HepG2 (cell line): ENCODE data around the gene SCART1. TPM values are rescaled to one million over a fixed set of nuclear protein-coding genes. Genes with fewer than 3 reads are reported as not detected.

Experiments used
- ATAC-seq: fragments of 200-7000 bp; cut with Tn5 transposase; 3 replicates; pipeline ENCODE4 v1.9.1; 2020; ENCODE audit warnings: mild to moderate bottlenecking, moderate library complexity
- BruUV-seq: library from RNA; stranded (reverse); fragments of 400-500 nt; replicated peaks from 2 replicates; lab custom pipeline; 2021; lab: Mats Ljungman, UMichigan
- CTCF ChIA-PET: fragments of 300-600 bp; formaldehyde crosslinking; extraction: SDS; loops from one replicate; lab custom pipeline; 2021; ENCODE audit warnings: low total read pairs, inconsistent platforms, low intra/inter-chr PET ratio; lab: Yijun Ruan, JAX
- POLR2A ChIA-PET: fragments of 350-600 bp; sonication (Branson Sonifier 250); formaldehyde crosslinking; loops from one replicate; lab custom pipeline; 2020; ENCODE audit warnings: antibody characterized with exemption, inconsistent platforms; lab: Yijun Ruan, JAX
- DNase-seq: peaks from one replicate; pipeline ENCODE4 v3.0.0-alpha.2; 2015; ENCODE audit warnings: low spot score
- FAIRE-seq: peaks from 3 replicates; lab custom pipeline; 2011; peaks lifted over from hg19 to GRCh38; lab: Jason Lieb, UNC
- H2AFZ ChIP-seq: one replicate; pipeline ENCODE4 v1.6.1; 2011; ENCODE audit warnings: low read length, inconsistent platforms
- H3K27ac ChIP-seq: fragments of 300-600 bp; 3 replicates; pipeline ENCODE4 v1.8.0; 2011; ENCODE audit warnings: mixed run types, mild to moderate bottlenecking, mixed read lengths, low read length, inconsistent platforms; ENCODE audit not compliant: insufficient read depth; ENCODE audit errors: extremely low read length
- H3K27me3 ChIP-seq, 2 experiments: fragments of 200-600 bp in 1 of 2; 2 replicates in 1 of 2; 3 replicates in 1 of 2; pipeline versions ENCODE4 v1.6.0 to v1.8.0; 2011; ENCODE audit warnings: low read length in 2 of 2, mild to moderate bottlenecking in 2 of 2, moderate library complexity in 2 of 2, inconsistent platforms in 1 of 2; ENCODE audit not compliant: insufficient read depth in 2 of 2, control insufficient read depth in 1 of 2
- H3K36me3 ChIP-seq, 2 experiments: fragments of 200-600 bp in 1 of 2; replicated peaks in 1 of 2; 2 replicates in 1 of 2; 3 replicates in 1 of 2; pipeline versions ENCODE4 v1.5.1 to v1.8.0; 2011; ENCODE audit warnings: low read length in 2 of 2, inconsistent platforms in 1 of 2; ENCODE audit not compliant: insufficient read depth in 2 of 2, control insufficient read depth in 1 of 2
- H3K4me1 ChIP-seq: 2 replicates; pipeline ENCODE4 v1.5.1; 2012; ENCODE audit warnings: low read length, inconsistent platforms; ENCODE audit not compliant: insufficient read depth
- H3K4me2 ChIP-seq: 2 replicates; pipeline ENCODE4 v1.6.0; 2011; ENCODE audit warnings: low read depth, low read length, inconsistent platforms
- H3K4me3 ChIP-seq, 3 experiments: fragments of 200-600 bp in 1 of 3; sonication (generic), shearing (Covaris generic) in 1 of 3; replicated peaks in 1 of 3; 2 replicates each; pipeline ENCODE4 v1.5.1; 2011 to 2016; ENCODE audit warnings: low read length in 3 of 3, inconsistent platforms in 2 of 3, low read depth in 2 of 3, mild to moderate bottlenecking in 2 of 3, control low read depth in 1 of 3, mixed read lengths in 1 of 3; ENCODE audit not compliant: insufficient read depth in 1 of 3
- H3K79me2 ChIP-seq: one replicate; pipeline ENCODE4 v1.6.1; 2011; ENCODE audit warnings: low read length, inconsistent platforms; ENCODE audit not compliant: insufficient read depth
- H3K9ac ChIP-seq: 2 replicates; pipeline ENCODE4 v1.6.0; 2011; ENCODE audit warnings: mild to moderate bottlenecking, low read depth, low read length, inconsistent platforms; ENCODE audit not compliant: insufficient read depth
- H3K9me3 ChIP-seq: 2 replicates; pipeline ENCODE4 v1.5.1; 2012; ENCODE audit warnings: mild to moderate bottlenecking, low read length
- H4K20me1 ChIP-seq: 2 replicates; pipeline ENCODE4 v1.6.0; 2011; ENCODE audit warnings: inconsistent platforms, mild to moderate bottlenecking, low read length, moderate library complexity; ENCODE audit not compliant: insufficient read depth
- ARID2 ChIP-seq: sonication (generic); formaldehyde crosslinking; IDR thresholded peaks from 2 replicates; pipeline ENCODE4 v1.8.1; 2022; ENCODE audit warnings: mild to moderate bottlenecking, missing genetic modification reagents, borderline replicate concordance
- BCL3 ChIP-seq: sonication (generic); formaldehyde crosslinking; IDR thresholded peaks from 2 replicates; pipeline ENCODE4 v1.5.1; 2020; ENCODE audit warnings: mild to moderate bottlenecking, missing genetic modification reagents, moderate library complexity
- BHLHE40 ChIP-seq: IDR thresholded peaks from 2 replicates; pipeline ENCODE4 v1.6.1; 2011; ENCODE audit warnings: low read length, improper control_type of control experiment
- CHCHD3 ChIP-seq: sonication (generic); formaldehyde crosslinking; IDR thresholded peaks from 2 replicates; pipeline ENCODE4 v1.8.0; 2022; ENCODE audit warnings: mild to moderate bottlenecking, missing genetic modification reagents, moderate library complexity
- MXD1 ChIP-seq: sonication (generic); formaldehyde crosslinking; IDR thresholded peaks from 2 replicates; pipeline ENCODE4 v1.4.0; 2020; ENCODE audit warnings: mild to moderate bottlenecking, missing genetic modification reagents
- PATZ1 ChIP-seq: sonication (generic); formaldehyde crosslinking; IDR thresholded peaks from 2 replicates; pipeline ENCODE4 v1.4.0; 2020; ENCODE audit warnings: missing genetic modification reagents
- ZNF367 ChIP-seq: sonication (generic); formaldehyde crosslinking; IDR thresholded peaks from 2 replicates; pipeline ENCODE4 v1.4.0; 2020; ENCODE audit warnings: missing genetic modification reagents, borderline replicate concordance
- WGBS: methylation state at CpG from one replicate; pipeline ENCODE4 v1.1.6; 2017; ENCODE audit warnings: low lambda C conversion rate; 5-methylcytosine and 5-hydroxymethylcytosine counted together
- in situ Hi-C: cut with HindIII; loops from 2 replicates; pipeline ENCODE4 v1.10.0; 2017; ENCODE audit warnings: low pct_unique_long_range_greater_than_20kb; ENCODE audit not compliant: extremely low pct_ligation_motif_present
- intact Hi-C: fragments of 100-400 bp; cut with micrococcal nuclease; formaldehyde crosslinking; loops from one replicate; pipeline ENCODE4 v1.10.0; 2022; ENCODE audit not compliant: unreplicated experiment
- polyA plus RNA-seq, 8 experiments: library from polyadenylated mRNA; depleted of rRNA in 3 of 8; stranded (reverse) in 7 of 8; unstranded in 1 of 8; fragments of >200 nt; fragmentation: Illumina TruSeq in 4 of 8; extraction: Trizol in 4 of 8; gene quantifications; 2 replicates each; pipeline versions ENCODE4 v1.2.1 to v1.2.3, GENCODE V29; 2011 to 2016; ENCODE audit warnings: low read depth in 4 of 8, missing spikeins in 1 of 8, mixed read lengths in 1 of 8; ENCODE audit not compliant: insufficient read depth in 1 of 8
- total RNA-seq, 5 experiments: library from RNA; depleted of rRNA; stranded (reverse); fragments of >200 nt; fragmentation: Illumina TruSeq; extraction: Trizol; gene quantifications; 2 replicates each; pipeline ENCODE4 v1.2.3, GENCODE V29; 2016; ENCODE audit warnings: low read depth in 1 of 5

Gene SCART1
- total and polyA plus RNA-seq, 2 of the 13 experiments (the other 11 are each of a cell fraction or from before 2014, with no cell fraction given) = 0.46 to 1.1 TPM

- ATAC-seq = peak; percentile 23; the same call in 2 of the 3 replicates
- ChIA-PET POLR2A (no interaction called here), CTCF (no interaction called here)
- intact Hi-C loops (no loop called here), in situ Hi-C loops (no loop called here)
- TF ChIP-seq ARID2 (CRISPR knock-in tag) (no peak), BCL3 (no peak), CHCHD3 (CRISPR knock-in tag) (no peak), BHLHE40 (no peak), MXD1 (CRISPR knock-in tag) (no peak), ZNF367 (CRISPR knock-in tag) (no peak), PATZ1 (CRISPR knock-in tag) (no peak)
- Histone ChIP-seq H4K20me1 (no peaks in the 10 kb centered on the region), H3K4me3 (no peak overlapping the region), H3K4me1 (no peaks in the 10 kb centered on the region), H2AFZ (no peak overlapping the region), H3K9ac (no peak overlapping the region), H3K36me3 (no peaks in the 10 kb centered on the region), H3K9me3 (no peaks in the 10 kb centered on the region), H3K27ac (no peak overlapping the region), H3K4me2 (no peak overlapping the region), H3K27me3 (no peaks in the 10 kb centered on the region), H3K79me2 (no peaks in the 10 kb centered on the region)
- BruUV-seq = no TSS peak
- 70% methylated on average over 6 of the region's 34 CpGs for WGBS
- no peak for DNase-seq
- no peak for FAIRE-seq
Measured at GRCh38 chr10:133457100-133457841, 3.5 kb downstream of the SCART1 start.
